Stimulated activated CD8-positive, alpha-beta memory T cell treated with anti-CD3 and anti-CD28 coated beads, Interleukin-15, amount 100 ng/mL, for 4 hours (primary cell): Measurements from ENCODE around the gene HLA-DQA1.
"Not testable (repeated sequence)": the region's sequence is repeated elsewhere in the genome, so short reads cannot be mapped to it uniquely, and the experiment has no call there.

Experiments used
- DNase-seq, 2 donors: peaks; one replicate each; pipeline ENCODE4 v3.0.0-alpha.2; 2020; ENCODE audit warnings: low read depth in 2 of 2

HLA-DQA1 gene

DNA sequence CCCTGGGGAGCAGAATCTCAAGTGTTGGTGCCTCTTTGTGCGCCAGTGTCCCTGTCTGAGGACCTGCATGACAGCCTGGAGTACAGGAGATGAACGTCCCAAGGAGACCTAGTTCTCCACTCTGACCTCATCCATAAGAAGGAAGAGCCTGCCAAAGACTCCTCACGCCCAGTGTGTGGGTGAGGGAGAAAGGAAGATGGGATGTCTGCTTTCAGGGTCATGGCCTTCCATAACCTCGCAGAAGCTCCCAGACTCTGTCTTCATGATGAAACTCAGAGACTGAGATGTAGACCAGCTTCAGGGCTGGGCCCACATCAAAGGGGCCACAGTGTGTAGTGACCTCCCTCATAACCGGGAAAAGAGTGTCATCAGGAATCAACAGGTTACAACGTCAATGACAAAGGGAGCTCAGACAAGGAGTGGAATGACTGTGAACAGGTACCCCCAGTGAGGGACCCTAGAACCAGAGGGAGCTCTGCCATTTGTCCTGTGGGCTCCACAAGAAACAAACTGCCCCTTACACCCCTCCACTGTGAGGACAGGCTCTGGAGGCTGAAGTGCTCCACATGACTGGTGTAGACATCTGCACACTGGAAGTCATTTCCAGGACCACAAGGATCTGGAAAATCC lies 21.2 kb downstream of the HLA-DQA1 start:
- no peak for DNase-seq

DNA sequence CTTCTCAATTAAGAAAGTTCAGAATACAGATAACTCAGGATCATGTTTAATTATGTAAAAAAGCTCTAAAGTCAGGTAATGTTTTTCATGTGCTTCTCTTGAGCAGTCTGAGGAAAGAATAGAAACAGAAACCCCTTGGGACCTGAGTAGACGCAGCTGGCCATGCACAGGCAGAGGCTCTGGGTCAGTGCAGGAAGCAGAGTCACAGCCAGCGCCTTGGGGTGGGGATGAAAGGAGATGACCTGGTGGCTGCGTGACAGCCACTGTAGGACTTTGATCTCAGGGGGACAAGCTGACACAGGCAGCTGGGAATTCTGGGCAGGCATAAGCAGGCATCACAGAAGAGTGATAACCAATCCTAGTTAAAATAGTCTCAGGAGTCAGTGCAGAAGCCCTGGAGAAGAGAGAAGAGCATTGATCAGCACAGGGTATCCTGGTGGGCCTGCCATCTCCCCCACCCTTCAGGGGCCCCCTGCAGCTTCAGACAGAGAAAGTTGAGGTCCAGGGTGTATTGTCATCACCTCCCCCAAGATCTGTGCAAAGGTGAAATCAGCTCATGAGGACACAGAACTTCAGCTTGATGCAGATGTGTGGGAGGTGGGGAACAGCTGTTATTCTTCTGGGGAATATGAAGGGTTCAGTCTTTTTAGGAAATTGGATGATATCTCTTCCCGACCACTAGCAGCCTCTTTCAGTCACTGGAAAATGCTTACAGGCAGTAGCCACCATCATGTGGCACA lies 22.8 kb downstream of the HLA-DQA1 start:
- DNase-seq, result no peak

DNA sequence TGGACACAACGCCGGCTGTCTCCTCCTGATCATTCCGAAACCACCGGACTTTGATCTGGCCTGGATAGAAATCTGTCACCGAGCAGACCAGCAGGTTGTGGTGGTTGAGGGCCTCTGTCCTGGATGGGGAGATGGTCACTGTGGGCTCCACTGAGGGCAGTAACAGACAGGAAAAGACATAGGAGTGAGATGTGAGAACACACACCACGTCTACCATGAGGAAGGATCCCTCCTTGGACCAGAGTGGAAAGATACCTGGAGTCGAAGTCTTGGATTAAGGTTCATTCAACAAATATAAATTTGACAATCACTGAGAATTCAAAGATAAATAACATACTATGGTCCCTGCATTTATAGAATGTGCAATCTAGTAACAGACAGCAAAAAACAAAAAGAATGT lies 24.9 kb downstream of the HLA-DQA1 start:
- no peak for DNase-seq

DNA sequence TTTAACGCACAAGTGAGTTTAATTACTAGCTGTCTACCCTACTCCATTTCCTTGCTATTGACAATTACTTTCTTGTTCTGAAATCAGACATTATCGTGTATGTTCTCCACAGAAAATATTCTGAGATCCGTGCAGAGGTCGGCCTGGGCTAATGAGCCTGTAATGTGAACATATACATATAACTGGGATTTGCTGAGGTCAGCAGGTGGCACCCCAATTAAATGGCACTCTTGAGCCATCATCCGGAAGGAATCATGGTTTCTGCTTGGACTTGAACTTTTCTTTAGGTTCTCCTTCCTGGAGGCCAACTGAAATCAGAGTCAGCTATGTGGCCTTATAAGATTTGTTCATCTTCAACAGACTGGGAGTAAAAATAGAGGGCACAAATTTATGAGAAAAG lies 25.6 kb downstream of the HLA-DQA1 start:
- no peak for DNase-seq

DNA sequence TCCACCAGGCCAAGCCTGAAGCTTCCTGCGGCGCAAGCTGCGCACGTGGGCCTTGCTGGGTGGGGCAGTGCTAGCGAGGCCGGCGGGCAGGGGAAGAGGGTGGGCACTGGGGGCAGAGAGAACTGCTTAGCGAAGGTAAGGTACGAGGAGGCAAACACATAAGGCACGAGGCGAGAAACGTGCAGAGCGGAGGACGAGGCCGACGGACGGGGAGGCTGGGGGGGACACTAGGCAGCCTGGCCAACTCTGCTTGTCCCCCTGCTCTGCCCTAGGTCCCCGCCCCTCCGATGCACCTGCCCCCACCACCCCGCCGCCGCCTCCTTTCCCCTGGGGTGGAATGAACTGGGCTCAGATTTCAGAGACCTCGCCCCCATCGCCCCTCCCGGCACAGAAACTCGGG lies 27.1 kb downstream of the HLA-DQA1 start:
- no peak for DNase-seq

DNA sequence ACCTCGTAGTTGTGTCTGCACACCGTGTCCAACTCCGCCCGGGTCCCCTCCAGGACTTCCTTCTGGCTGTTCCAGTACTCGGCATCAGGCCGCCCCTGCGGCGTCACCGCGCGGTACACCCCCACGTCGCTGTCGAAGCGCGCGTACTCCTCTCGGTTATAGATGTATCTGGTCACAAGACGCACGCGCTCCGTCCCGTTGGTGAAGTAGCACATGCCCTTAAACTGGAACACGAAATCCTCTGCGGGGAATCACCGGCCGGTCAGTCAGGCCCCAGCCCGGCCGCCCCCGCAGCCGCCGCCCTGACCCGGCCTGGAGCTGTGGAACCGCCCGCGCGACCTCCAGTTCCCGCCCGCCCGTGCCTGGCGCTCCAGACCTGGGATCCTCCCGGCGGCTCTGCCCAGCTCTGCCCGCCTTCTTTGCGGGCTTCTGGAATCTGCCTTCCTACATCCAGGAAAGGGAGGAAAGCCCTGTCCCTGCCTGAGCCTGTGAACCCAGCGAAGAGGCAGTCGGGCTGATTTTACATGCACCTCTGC lies 27.7 kb downstream of the HLA-DQA1 start:
- DNase-seq, result no peak

DNA sequence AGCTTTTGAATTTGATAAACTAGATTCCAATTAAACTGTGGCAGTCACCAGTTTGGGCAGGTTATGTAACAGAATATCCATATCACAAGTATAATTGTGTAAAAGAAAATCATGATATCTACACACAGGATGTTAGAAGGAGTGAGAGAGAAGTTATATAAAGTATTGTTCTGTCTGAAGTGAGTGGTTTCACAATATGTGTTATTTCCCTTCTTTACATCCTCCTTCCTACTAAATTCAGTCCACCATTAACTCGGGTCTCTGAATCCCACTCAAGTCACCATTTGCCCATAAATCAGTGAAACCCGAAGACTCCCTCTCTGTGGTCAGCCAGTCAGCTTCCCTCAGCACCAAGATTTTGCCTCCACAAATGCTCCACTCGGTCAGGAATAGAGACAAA lies 28.5 kb downstream of the HLA-DQA1 start:
- DNase-seq, result no peak

DNA sequence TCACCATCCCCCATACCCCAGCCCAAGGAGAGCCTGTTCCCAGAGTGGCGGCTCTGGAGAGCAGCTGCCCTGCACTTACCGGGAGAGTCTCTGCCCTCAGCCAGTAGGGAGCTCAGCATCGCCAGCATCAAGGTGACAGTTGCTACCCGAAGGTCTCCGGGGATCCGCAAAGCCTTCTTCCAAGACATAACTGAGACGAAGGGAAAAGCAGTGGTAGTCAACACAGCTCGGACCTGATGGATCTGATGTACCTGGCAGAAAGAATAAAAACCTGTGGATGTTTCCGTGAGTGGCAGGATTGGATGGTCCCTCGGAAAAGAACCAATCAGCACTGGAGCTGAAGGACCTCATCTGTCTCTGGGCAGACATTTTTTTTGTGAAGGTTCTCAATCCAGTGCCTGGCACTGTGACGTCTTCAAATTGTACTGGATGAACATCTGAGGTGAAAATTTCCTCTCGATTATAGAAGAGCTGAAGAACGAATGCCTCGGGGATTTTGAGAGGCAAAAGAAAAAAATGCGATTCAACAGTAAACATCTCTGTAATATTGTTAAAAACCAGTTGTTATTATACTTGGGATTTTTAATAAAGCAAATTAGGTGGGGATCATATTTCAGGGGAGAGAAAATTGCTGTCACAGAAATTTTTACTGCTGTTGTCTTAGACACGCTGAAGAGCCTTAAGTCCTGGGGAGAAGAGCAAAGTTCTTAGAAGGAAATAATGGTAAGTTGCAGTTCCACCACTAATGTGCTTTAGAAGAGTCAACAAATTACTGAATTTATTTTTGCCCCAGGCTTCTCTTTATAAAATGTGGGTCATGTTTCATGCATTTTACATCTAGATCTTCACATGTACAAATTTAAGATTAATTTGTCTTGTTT lies 29.5 kb downstream of the HLA-DQA1 start, which contains the start of gene HLA-DQB1:
TSS of gene HLA-DQB1 (minus strand) at position 238 of the 881 bp plus-strand sequence. CDS start at position 188, 50 bp downstream.
- peak in 1 of 2 donors; percentile 33 for DNase-seq

DNA sequence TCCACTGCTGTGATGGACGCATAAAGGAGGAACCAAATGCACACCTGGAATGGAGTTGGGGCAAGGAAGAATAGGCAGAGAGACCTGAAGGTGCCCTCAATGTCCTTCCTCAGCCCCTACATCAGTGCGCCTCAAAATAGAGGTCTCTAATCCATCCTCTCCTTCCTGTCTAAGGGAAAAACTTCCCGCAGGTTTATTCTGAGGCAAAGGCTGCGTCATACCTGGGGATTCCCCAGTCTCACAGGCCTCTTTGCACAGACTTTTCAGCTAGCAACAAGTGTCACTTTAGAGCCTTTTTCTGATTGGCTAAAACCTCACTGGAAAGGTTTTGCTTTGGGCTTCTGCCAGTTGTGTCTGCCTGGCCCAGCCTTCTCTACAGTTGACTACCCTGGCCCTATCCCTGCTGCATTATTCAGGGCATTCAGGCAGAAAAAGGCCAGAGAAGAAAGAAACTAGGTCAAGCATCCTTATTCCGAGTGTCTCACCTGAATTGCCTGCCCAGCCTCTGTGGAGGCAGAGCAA lies 31.1 kb downstream of the HLA-DQA1 start:
- DNase-seq, result peak in 1 of 2 donors; percentile 22

DNA sequence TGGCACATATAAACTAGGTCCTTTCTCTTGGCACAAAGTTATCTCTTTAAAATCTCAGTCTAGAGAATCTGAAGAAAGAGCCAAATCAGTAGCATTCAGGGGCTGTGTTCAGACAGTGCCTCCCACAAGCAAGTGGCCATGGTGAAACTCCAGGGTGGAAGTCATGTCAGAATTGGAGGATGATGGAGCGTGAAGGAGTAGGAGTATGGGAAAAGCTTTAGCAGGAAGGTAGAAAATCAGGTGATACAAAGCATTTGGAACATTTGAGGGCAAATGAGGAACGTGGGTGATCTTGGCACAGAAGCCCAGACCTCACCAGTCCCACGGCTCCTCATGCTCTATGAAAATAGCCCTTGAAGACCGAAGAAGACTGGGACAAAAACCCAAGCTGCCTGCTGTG lies 32.0 kb downstream of the HLA-DQA1 start:
- DNase-seq, result no peak

DNA sequence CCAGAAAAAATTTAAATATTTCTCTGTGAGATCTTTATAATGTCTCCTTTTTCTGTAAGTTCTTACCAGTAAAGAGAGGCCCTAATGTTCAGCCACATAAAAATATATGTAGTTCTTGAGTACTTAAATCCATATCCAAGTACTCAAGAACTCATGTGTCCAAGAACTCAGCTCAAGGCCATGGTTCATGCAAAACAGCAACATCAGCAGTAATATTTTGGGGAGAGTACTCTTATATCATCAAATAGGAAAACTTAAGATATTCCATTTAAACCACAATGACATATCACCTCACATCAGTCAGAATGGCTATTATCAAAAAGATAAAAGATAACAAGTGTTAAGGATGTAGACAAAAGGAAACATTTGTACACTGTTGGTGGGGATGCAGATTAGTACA lies 32.7 kb downstream of the HLA-DQA1 start:
- DNase-seq, result no peak

DNA sequence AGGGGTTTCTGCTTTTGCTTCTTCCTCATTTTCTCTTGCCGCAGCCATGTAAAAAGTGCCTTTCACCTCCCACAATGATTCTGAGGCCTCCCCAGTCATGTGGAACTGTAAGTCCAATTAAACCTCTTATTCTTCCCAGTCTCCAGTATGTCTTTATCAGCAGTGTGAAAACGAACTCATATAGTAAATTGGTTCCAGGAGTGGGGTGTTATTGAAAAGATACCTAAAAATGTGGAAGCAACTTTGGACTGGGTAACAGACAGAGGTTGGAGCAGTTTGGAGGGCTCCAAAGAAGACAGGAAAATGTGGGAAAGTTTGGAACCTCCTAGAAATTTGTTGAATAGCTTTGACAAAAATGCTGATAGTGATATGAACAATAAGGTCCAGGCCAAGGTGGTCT lies 34.7 kb downstream of the HLA-DQA1 start:
- not testable (repeated sequence) for DNase-seq

DNA sequence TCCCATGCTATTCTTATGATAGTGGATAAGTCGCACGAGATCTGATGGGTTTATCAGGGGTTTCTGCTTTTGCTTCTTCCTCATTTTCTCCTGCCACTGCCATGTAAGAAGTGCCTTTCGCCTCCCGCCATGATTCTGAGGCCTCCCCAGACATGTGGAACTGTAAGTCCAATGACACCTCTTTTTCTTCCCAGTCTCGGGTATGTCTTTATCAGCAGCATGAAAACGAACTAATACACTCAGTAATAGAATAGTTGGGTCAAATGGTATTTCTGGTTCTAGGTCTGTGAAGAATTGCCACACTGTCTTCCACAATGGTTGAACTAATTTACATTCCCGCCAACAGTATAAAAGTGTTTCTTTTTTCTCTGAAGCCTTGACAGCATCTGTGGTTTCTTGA lies 36.9 kb downstream of the HLA-DQA1 start:
- not testable (repeated sequence) for DNase-seq

DNA sequence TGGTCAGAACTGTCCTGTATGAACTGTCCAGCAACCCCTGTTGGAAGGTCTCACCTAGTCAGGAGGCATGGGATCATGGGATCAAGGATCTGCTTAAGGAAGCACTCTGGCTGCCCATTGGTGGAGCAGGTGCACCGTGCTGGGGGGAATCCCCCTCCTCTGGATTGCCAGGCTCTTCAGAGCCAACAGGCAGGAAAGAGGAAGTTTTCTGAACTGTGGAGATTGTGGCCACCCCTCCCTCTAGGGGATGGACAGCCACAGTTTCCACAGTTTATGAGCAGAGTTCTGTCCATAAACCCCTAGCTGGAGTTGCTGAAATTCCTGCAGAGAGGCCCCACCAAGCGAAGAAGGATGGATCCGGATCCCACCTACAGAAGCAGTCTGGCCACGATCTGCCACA lies 42.3 kb downstream of the HLA-DQA1 start:
- DNase-seq, result no peak

DNA sequence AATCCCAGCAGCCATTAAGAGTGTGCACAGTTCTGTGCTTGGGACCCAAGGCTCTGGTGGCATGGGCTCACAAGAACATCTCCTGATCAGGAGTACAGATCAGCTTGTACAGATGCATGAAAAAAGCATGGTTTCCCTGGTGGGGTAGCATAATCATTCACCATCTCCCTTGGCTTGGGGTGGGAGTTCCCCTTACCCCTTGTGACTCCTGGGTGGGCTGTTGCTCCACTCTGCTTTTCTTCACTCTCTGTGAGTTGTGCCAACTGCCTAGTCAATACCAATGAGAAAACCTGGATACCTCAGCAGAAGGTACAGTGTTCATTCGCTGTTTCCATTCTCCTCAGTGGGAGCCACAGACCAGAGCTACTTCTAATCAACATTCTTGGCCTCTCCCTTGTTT lies 42.8 kb downstream of the HLA-DQA1 start:
- no peak for DNase-seq

DNA sequence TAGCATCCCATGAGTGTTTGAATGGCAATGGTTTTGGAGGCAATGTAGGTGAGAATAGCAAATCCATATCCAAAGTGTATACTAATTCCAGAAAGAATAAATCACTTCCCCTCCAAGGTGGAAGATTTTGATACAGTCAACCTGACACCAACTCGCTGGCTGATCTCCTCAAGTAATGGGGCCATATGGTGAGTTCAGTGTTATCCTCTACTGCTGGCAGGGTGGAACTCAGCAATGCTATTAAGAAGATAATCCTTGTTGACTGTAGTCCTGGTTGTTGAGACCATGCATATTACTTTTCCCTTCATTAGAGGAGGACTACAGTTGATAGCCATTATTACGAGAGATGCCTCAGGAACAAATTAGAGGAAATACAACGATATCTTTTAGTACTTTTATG lies 47.0 kb downstream of the HLA-DQA1 start:
- no peak for DNase-seq

DNA sequence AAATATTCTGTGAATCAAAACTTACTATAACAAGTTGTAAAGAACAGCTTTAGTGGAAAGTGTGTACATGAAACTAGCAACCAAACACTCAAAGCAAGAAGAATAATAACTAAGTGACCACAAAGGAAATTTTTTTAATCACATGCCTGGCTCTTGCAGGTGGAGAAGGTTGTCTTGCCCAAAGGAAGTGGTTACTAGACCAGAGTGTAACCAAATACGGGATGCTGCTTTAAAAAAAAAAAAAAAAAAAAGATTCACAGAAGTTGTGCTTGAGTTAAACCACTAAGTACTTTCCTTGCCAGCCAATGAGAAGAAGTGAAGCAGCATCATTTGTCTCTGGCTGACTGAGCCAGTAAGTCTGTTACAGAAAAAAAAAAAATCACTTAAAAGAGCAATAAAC lies 48.4 kb downstream of the HLA-DQA1 start:
- no peak for DNase-seq

DNA sequence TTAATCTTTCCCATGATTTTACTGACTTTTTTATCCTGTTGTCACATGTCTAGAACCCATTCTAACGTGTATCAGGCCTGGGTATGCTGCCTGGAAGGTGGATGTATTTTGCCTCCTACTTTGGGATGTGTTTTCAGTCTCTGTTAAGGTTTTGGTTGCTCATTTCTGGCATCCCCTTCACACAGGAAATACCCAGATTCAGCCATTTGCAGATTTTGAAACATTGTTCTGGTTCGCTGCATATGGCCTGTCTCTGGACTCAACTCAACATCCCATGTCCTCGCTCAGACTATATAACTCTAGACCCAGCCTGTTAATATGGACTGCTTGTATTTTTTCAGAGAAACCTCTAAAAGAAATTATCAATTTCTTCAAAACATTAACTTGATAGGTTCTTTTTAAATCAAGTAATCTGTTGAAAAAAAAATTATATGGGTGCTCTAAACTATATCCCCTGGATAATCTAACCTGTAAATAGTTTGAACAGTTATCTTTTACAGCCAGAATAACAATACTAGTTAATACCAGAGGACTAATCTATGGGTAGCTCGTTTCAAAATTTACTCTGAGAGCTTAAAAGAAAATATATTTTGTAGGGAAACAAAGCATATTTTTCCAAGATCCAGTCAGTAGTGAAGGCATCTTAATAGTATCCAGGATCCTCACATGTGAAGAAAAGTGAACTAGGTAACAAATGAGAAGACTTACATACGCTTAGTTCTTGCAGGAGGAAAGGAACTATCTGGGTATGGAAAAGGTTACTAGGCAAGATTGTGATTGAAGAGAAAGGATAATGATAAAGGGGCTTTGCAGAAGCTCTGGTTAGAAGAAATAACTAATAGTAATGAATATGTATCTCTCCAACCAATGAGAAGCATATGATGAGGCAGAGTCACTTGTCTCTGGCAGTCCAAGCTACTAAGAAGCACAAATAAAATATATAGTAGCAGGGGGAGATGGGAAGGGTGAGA lies 52.6 kb downstream of the HLA-DQA1 start:
- no peak for DNase-seq

DNA sequence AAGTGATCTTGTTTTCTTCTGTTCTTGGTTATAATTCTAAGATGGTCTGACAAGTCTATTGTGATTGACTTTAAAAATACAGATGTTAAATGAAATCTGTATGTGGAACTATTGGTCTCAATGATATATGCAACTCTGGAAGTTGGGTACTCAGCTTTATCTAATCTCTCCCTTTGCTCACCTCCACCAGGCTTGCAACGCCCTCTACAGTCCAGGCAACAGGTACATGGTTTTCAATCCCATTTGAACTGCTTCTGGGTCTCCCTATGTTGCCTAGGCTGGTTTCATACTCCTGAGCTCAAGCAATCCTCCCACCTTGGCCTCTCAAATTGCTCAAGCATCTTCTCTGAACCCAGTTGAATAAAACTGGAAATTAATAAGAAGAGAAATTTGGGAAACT lies 54.8 kb downstream of the HLA-DQA1 start:
- peak; percentile 8 to 27 for DNase-seq
